ENCODE results near the gene PPP6R3. TPM values are rescaled to one million over a fixed set of nuclear protein-coding genes. Genes with fewer than 3 reads are reported as not detected.

PPP6R3 gene
- total and polyA plus RNA-seq, 2 donors (not counting 3 experiments of a cell fraction or from before 2014, with no cell fraction given): 31.7 to 98.8 TPM

- Histone ChIP-seq H3K9ac (replicated peaks; ENCODE audit: extremely low read depth, insufficient read depth, low read length) (no peak overlapping the region), H4K20me1 (replicated peaks; ENCODE audit: control insufficient read depth, extremely low read depth, insufficient read depth, low read length) (no peaks in the 10 kb centered on the region), H3K4me1 (ENCODE audit: control insufficient read depth, extremely low read depth, insufficient read depth, low read length) (no peaks in the 10 kb centered on the region), H3K27me3 (ENCODE audit: control insufficient read depth in 2 of 2, insufficient read depth in 2 of 2, low read length in 2 of 2) (no peaks in the 10 kb centered on the region), H3K79me2 (ENCODE audit: control insufficient read depth, insufficient read depth, low read length) (no peaks in the 10 kb centered on the region), H3K27ac (ENCODE audit: insufficient read depth, low read depth, low read length) (no peak overlapping the region), H3K36me3 (ENCODE audit: control insufficient read depth in 2 of 2, extremely low read depth in 1 of 2, insufficient read depth in 2 of 2, low read length in 2 of 2) (peaks cover 3 to 45% of the 10 kb centered on the region in 2 experiments), H2AFZ (ENCODE audit: low read depth, low read length) (no peak overlapping the region), H3K9me1 (replicated peaks; ENCODE audit: control insufficient read depth, extremely low read depth, insufficient read depth, low read length) (no peaks in the 10 kb centered on the region), H3K4me3 (replicated peaks in 1 of 3; ENCODE audit: insufficient read depth in 1 of 3, low read depth in 1 of 3, low read length in 3 of 3) (no peak overlapping the region), H3K9me3 (replicated peaks; ENCODE audit: control insufficient read depth, insufficient read depth, low read length) (peaks cover 9% of the 10 kb centered on the region), H3K4me2 (ENCODE audit: insufficient read depth, low read length) (no peak overlapping the region)
- FAIRE-seq (no peak), DNase-seq (ENCODE audit: low read depth, low spot score) (no peak)
- intact Hi-C loops (cut with micrococcal nuclease): no loop called here
- ChIA-PET POLR2A (no interaction called here), CTCF (no interaction called here)
- dilution Hi-C loops (cut with MboI; ENCODE audit: extremely low pct_ligation_motif_present, low sequenced_read_pairs): no loop called here
- TF ChIP-seq POLR2AphosphoS5 (IDR thresholded peaks at IDR 0.05; ENCODE audit: insufficient read depth, low read depth, low read length) (no peak), FOS (IDR thresholded peaks at IDR 0.05; ENCODE audit: borderline replicate concordance, insufficient read depth, low read length) (no peak)
- BruUV-seq (replicated peaks): no TSS peak
These were observed 34.6 kb upstream of the PPP6R3 start for GRCh38 chr11:68425866-68426380.

- dilution Hi-C loops (cut with MboI; ENCODE audit: extremely low pct_ligation_motif_present, low sequenced_read_pairs) (no loop called here), intact Hi-C loops (cut with micrococcal nuclease) (no loop called here)
- ChIA-PET CTCF (no interaction called here), POLR2A (no interaction called here)
- H3K4me3 ChIP-seq (replicated peaks in 1 of 3; ENCODE audit: insufficient read depth in 1 of 3, low read depth in 1 of 3, low read length in 3 of 3): no peak overlapping the region
- no peaks in the 10 kb centered on the region for H3K9me1 ChIP-seq (replicated peaks; ENCODE audit: control insufficient read depth, extremely low read depth, insufficient read depth, low read length)
- BruUV-seq (replicated peaks): no TSS peak
- no peaks in the 10 kb centered on the region for H3K4me1 ChIP-seq (ENCODE audit: control insufficient read depth, extremely low read depth, insufficient read depth, low read length)
- DNase-seq (ENCODE audit: low read depth, low spot score) (no peak), FAIRE-seq (no peak)
- H3K27ac ChIP-seq (ENCODE audit: insufficient read depth, low read depth, low read length): no peak overlapping the region
- TF ChIP-seq GATA2 (IDR thresholded peaks at IDR 0.05; ENCODE audit: insufficient read depth, insufficient read length, low read depth, low read length) (no peak), MAX (IDR thresholded peaks at IDR 0.05; ENCODE audit: insufficient read depth, insufficient read length) (no peak), JUN (IDR thresholded peaks at IDR 0.05; ENCODE audit: borderline replicate concordance, insufficient read depth, insufficient read length, low read depth) (no peak), FOS (IDR thresholded peaks at IDR 0.05; ENCODE audit: borderline replicate concordance, insufficient read depth, low read length) (no peak)
- no peaks in the 10 kb centered on the region for H3K27me3 ChIP-seq (ENCODE audit: control insufficient read depth in 2 of 2, insufficient read depth in 2 of 2, low read length in 2 of 2)
- no peak overlapping the region for H3K4me2 ChIP-seq (ENCODE audit: insufficient read depth, low read length)
- no peaks in the 10 kb centered on the region for H4K20me1 ChIP-seq (replicated peaks; ENCODE audit: control insufficient read depth, extremely low read depth, insufficient read depth, low read length)
- H3K9me3 ChIP-seq (replicated peaks; ENCODE audit: control insufficient read depth, insufficient read depth, low read length): peaks cover 9% of the 10 kb centered on the region
- no peaks in the 10 kb centered on the region for H3K79me2 ChIP-seq (ENCODE audit: control insufficient read depth, insufficient read depth, low read length)
- no peak overlapping the region for H2AFZ ChIP-seq (ENCODE audit: low read depth, low read length)
- peaks cover 5 to 50% of the 10 kb centered on the region in 2 experiments for H3K36me3 ChIP-seq (ENCODE audit: control insufficient read depth in 2 of 2, extremely low read depth in 1 of 2, insufficient read depth in 2 of 2, low read length in 2 of 2)
- no peak overlapping the region for H3K9ac ChIP-seq (replicated peaks; ENCODE audit: extremely low read depth, insufficient read depth, low read length)
These were observed 30.9 kb upstream of the PPP6R3 start for GRCh38 chr11:68429661-68430060.

All from endothelial cell of umbilical vein (primary cell).